WTC11 (cell line): Measurements from ENCODE around the gene NATD1.

Experiments
- ARID4B ChIP-seq: sonication (generic); formaldehyde crosslinking; IDR thresholded peaks from 2 replicates; pipeline ENCODE4 v1.8.0; 2023; ENCODE audit warnings: missing genetic modification reagents, mild to moderate bottlenecking, borderline replicate concordance
- CTCF ChIP-seq: fragments of 200-600 bp; IDR thresholded peaks from 2 replicates; pipeline ENCODE4 v1.8.0; 2022; ENCODE audit warnings: antibody characterized with exemption
- E2F4 ChIP-seq: sonication (generic); formaldehyde crosslinking; IDR thresholded peaks from 2 replicates; pipeline ENCODE4 v1.8.1; 2022; ENCODE audit warnings: low read depth, mild to moderate bottlenecking, moderate library complexity, missing genetic modification reagents, borderline replicate concordance
- E2F5 ChIP-seq: sonication (generic); formaldehyde crosslinking; IDR thresholded peaks from 2 replicates; pipeline ENCODE4 v1.8.1; 2022; ENCODE audit warnings: mild to moderate bottlenecking, moderate library complexity, missing genetic modification reagents
- FOXJ3 ChIP-seq: sonication (generic); formaldehyde crosslinking; IDR thresholded peaks from 2 replicates; pipeline ENCODE4 v1.9.0; 2021; ENCODE audit warnings: missing genetic modification reagents, mild to moderate bottlenecking, borderline replicate concordance
- RELA ChIP-seq: sonication (generic); formaldehyde crosslinking; IDR thresholded peaks from 2 replicates; pipeline ENCODE4 v1.8.1; 2022; ENCODE audit warnings: missing genetic modification reagents, mild to moderate bottlenecking, borderline replicate concordance
- TEAD4 ChIP-seq: sonication (generic); formaldehyde crosslinking; IDR thresholded peaks from 2 replicates; pipeline ENCODE4 v1.8.0; 2022; ENCODE audit warnings: mild to moderate bottlenecking, missing genetic modification reagents
- ZNF263 ChIP-seq: sonication (generic); formaldehyde crosslinking; IDR thresholded peaks from 2 replicates; pipeline ENCODE4 v1.8.1; 2022; ENCODE audit warnings: low read depth, mild to moderate bottlenecking, moderate library complexity, missing genetic modification reagents
- ZNF423 ChIP-seq: fragments of 250-450 bp; sonication (Bioruptor Pico); IDR thresholded peaks from 2 replicates; pipeline ENCODE4 v2.1.2; 2022; ENCODE audit warnings: mild to moderate bottlenecking, moderate library complexity

- TF ChIP-seq ARID4B (CRISPR knock-in tag) (no peak), RELA (CRISPR knock-in tag) (no peak), CTCF (no peak), ZNF263 (CRISPR knock-in tag) (no peak), E2F4 (no peak), E2F5 (no peak), TEAD4 (CRISPR knock-in tag) (no peak), ZNF423 (CRISPR knock-in tag) (no peak), FOXJ3 (no peak)
Observed at GRCh38 chr17:21218101-21218500, 35.1 kb downstream of the NATD1 start.
